PFSK-1 (cell line): ENCODE measurements around the gene PIGQ.
A peak's percentile ranks its signal among the peaks of the same experiment; 100 is the strongest.

Source experiments
- FOXP2 ChIP-seq: optimal IDR thresholded peaks from 2 replicates; pipeline ENCODE3; 2011; ENCODE audit warnings: borderline replicate concordance, control low read depth, inconsistent platforms; ENCODE audit not compliant: insufficient read depth; ENCODE audit errors: extremely low read length, extremely low read depth
- POLR2AphosphoS5 ChIP-seq: IDR thresholded peaks from 2 replicates; pipeline ENCODE4 v1.6.1; 2012; ENCODE audit warnings: low read depth, mild to moderate bottlenecking, control low read depth, low read length, moderate library complexity
- REST ChIP-seq, 2 experiments: IDR thresholded peaks; 2 replicates each; pipeline versions ENCODE4 v1.6.1 to v1.8.0; 2011 to 2012; ENCODE audit warnings: low read depth in 2 of 2, low read length in 2 of 2, control low read depth in 1 of 2, inconsistent platforms in 1 of 2, mild to moderate bottlenecking in 1 of 2, moderate library complexity in 1 of 2; ENCODE audit not compliant: insufficient read depth in 1 of 2
- SIN3A ChIP-seq: IDR thresholded peaks from 2 replicates; pipeline ENCODE4 v1.6.1; 2012; ENCODE audit warnings: mild to moderate bottlenecking, low read length, moderate library complexity, borderline replicate concordance; ENCODE audit not compliant: insufficient read depth
- TAF1 ChIP-seq: IDR thresholded peaks from 2 replicates; pipeline ENCODE4 v1.6.1; 2012; ENCODE audit warnings: low read length, control low read depth, borderline replicate concordance; ENCODE audit not compliant: insufficient read depth

DNA sequence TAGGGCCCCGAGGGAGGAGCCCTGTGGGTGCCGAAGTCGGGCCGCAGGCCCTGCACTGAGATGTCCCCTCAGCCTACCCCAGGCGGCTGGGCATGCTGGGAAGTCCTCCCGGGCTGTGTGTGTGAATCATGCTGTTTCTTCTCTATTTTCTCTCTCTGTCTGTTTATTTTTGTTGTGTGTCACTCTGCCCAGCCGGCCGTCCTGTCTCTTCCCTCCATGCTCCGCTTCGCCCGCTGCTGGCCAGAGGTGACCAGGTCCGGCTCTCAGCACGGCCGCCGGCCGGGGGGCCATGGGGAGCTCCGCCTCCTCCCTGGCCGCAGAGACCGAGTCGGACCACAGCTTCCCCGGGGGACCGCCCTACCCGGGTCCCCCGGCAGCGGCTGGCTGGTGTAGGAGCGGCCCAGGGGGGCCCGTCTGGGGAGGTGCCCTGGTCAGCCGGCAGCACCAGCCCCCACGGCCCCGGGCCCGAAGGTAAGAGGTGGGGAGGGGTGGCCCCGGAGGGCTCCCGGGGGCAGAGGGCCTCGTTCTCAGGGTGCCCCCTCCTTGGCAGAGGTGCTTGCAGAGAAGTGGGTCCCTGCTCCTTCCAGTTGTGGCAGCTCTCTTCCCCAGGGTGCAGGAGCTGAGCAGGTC, 29.8 kb upstream of the PIGQ start:
- TF ChIP-seq POLR2AphosphoS5 (no peak), TAF1 (no peak), REST (IDR thresholded peaks at IDR 0.05; ENCODE audit: insufficient read depth in 1 of 2, low read depth in 2 of 2, low read length in 2 of 2) (no peak), SIN3A (no peak), FOXP2 (peak; percentile 58)
